ENCODE data around the gene IQCF5.

The IQCF5 gene

DNA sequence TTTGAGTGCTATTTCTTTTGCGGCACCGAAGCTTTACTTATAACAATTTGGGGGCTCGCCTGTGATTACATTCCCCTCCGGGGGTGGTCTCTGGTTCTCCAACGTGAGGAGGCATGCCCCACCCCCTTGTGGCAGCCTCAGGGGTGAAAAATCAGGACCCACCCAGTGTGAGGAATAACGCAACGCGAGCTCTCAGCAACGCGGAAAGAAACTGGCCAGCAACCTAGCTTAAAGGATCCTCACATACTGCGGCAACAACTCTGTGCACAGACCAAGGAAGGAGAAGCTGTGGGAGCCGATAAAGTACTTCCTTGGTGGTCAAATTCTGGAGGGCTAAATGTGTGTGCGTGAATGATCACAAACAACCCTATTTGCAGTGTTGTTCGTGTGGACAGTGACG, 22.0 kb upstream of the IQCF5 start:
- no peak for TF ChIP-seq TAF1 (IDR thresholded peaks at IDR 0.05; ENCODE audit: borderline replicate concordance, insufficient read depth, low read length)
- TF ChIP-seq, protein P1, sequence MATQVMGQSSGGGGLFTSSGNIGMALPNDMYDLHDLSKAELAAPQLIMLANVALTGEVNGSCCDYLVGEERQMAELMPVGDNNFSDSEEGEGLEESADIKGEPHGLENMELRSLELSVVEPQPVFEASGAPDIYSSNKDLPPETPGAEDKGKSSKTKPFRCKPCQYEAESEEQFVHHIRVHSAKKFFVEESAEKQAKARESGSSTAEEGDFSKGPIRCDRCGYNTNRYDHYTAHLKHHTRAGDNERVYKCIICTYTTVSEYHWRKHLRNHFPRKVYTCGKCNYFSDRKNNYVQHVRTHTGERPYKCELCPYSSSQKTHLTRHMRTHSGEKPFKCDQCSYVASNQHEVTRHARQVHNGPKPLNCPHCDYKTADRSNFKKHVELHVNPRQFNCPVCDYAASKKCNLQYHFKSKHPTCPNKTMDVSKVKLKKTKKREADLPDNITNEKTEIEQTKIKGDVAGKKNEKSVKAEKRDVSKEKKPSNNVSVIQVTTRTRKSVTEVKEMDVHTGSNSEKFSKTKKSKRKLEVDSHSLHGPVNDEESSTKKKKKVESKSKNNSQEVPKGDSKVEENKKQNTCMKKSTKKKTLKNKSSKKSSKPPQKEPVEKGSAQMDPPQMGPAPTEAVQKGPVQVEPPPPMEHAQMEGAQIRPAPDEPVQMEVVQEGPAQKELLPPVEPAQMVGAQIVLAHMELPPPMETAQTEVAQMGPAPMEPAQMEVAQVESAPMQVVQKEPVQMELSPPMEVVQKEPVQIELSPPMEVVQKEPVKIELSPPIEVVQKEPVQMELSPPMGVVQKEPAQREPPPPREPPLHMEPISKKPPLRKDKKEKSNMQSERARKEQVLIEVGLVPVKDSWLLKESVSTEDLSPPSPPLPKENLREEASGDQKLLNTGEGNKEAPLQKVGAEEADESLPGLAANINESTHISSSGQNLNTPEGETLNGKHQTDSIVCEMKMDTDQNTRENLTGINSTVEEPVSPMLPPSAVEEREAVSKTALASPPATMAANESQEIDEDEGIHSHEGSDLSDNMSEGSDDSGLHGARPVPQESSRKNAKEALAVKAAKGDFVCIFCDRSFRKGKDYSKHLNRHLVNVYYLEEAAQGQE (IDR thresholded peaks at IDR 0.05; ENCODE audit: insufficient read depth in 1 of 2, low read depth in 2 of 2, low read length in 2 of 2): no peak
- no peak for TF ChIP-seq FOXP2 (optimal IDR thresholded peaks at IDR 0.05; ENCODE audit: borderline replicate concordance, extremely low read depth, extremely low read length, insufficient read depth)
- no peak for TF ChIP-seq SIN3A (IDR thresholded peaks at IDR 0.05; ENCODE audit: borderline replicate concordance, insufficient read depth, low read length)
- no peak for TF ChIP-seq POLR2AphosphoS5 (IDR thresholded peaks at IDR 0.05; ENCODE audit: low read depth, low read length)

DNA sequence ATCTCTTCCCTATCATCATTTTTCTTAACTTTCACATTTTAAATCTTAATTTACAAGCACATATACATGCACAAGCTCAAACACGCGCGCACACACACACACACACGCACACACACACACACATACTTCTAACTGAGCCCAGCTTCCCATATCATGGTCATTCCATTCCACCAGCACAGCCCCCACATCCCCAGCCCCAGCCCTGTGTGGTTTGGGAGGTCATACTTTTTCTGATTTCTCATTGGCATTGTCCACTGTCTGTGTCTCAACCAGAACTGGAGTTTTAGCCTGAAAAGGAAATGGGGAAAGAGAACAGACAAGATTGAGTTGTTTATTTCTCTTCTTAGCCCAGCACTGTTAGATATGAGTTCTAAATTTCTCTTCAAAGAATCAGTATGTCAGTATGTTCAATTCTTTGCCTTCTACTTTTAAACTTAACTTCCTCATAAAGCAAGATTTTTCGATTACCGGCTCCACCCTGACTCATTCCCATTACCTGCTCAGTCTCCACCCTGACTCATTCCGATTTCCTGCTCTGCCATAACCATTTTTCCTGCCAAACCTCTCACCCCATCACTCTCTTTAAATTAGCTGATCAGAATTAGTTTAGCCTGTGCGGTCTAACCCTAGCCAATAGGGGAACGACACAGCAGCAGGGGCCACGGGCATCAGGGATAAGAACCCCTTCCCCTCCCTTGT, 21.4 kb upstream of the IQCF5 start:
- TF ChIP-seq TAF1 (IDR thresholded peaks at IDR 0.05; ENCODE audit: borderline replicate concordance, insufficient read depth, low read length) (no peak), FOXP2 (optimal IDR thresholded peaks at IDR 0.05; ENCODE audit: borderline replicate concordance, extremely low read depth, extremely low read length, insufficient read depth) (no peak), POLR2AphosphoS5 (IDR thresholded peaks at IDR 0.05; ENCODE audit: low read depth, low read length) (no peak), SIN3A (IDR thresholded peaks at IDR 0.05; ENCODE audit: borderline replicate concordance, insufficient read depth, low read length) (no peak)
- TF ChIP-seq, protein P1 (IDR thresholded peaks at IDR 0.05; ENCODE audit: insufficient read depth in 1 of 2, low read depth in 2 of 2, low read length in 2 of 2): no peak

DNA sequence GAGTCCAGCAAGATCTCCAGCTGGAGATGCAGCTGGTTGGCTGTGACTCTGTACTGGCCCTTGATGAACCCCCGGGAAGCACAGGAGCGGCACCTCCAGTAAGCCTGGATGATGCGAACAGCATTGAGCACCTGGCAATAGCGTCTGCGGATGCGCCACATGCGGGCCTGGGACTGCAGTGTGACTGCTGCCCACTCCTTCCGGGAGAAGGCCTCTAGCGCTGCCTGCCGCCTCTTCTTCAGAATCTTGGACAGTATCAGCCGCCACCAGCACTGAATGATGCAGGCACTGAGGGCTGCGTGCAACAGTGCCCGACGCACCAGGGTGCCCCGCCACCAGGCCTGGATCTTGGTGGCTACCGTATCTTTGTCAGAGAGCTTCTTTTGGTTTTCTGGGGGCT, 19.5 kb upstream of the IQCF5 start:
- no peak for TF ChIP-seq POLR2AphosphoS5 (IDR thresholded peaks at IDR 0.05; ENCODE audit: low read depth, low read length)
- TF ChIP-seq TAF1 (IDR thresholded peaks at IDR 0.05; ENCODE audit: borderline replicate concordance, insufficient read depth, low read length): no peak
- TF ChIP-seq FOXP2 (optimal IDR thresholded peaks at IDR 0.05; ENCODE audit: borderline replicate concordance, extremely low read depth, extremely low read length, insufficient read depth): no peak
- TF ChIP-seq, protein P1 (IDR thresholded peaks at IDR 0.05; ENCODE audit: insufficient read depth in 1 of 2, low read depth in 2 of 2, low read length in 2 of 2): no peak
- no peak for TF ChIP-seq SIN3A (IDR thresholded peaks at IDR 0.05; ENCODE audit: borderline replicate concordance, insufficient read depth, low read length)

DNA sequence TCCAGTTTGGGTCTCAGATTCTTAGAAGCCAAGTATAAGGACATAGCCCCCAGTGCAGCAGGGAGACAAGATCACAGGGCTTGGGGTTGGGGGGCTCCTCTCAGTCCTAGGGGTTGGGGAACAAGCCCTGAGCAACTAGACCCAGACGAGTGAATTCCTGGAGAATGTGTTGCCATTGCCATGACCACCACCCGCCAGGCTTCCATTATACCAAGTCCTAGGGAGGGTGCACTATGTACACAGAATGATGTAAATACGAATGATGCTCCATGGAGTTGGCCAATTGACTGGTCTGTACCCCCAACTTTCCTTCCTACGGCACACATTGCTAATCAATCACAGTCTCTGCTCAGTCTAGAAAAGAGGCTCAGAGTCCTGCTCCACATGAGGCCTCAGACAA, 19.0 kb upstream of the IQCF5 start:
- TF ChIP-seq SIN3A (IDR thresholded peaks at IDR 0.05; ENCODE audit: borderline replicate concordance, insufficient read depth, low read length): no peak
- TF ChIP-seq POLR2AphosphoS5 (IDR thresholded peaks at IDR 0.05; ENCODE audit: low read depth, low read length): no peak
- TF ChIP-seq TAF1 (IDR thresholded peaks at IDR 0.05; ENCODE audit: borderline replicate concordance, insufficient read depth, low read length): no peak
- no peak for TF ChIP-seq FOXP2 (optimal IDR thresholded peaks at IDR 0.05; ENCODE audit: borderline replicate concordance, extremely low read depth, extremely low read length, insufficient read depth)
- TF ChIP-seq, protein P1 (IDR thresholded peaks at IDR 0.05; ENCODE audit: insufficient read depth in 1 of 2, low read depth in 2 of 2, low read length in 2 of 2): no peak
